Measurements from ENCODE around the gene SNX32. TPM values are rescaled to one million over a fixed set of nuclear protein-coding genes. Genes with fewer than 3 reads are reported as not detected.

The SNX32 gene
- total and polyA plus RNA-seq, 9 of the 15 experiments (the other 6 are each of a cell fraction or from before 2014, with no cell fraction given), result 0.03 TPM; not detected in 7

- no peak for TF ChIP-seq SRSF3 (IDR thresholded peaks at IDR 0.05; ENCODE audit: insufficient read depth, low read length)
- TF ChIP-seq SRSF1 (IDR thresholded peaks at IDR 0.05; ENCODE audit: low read depth, low read length), result no peak
- TF ChIP-seq TCFL5 (CRISPR knock-in tag; conservative IDR thresholded peaks at IDR 0.05), result no peak
- TF ChIP-seq, protein P1, sequence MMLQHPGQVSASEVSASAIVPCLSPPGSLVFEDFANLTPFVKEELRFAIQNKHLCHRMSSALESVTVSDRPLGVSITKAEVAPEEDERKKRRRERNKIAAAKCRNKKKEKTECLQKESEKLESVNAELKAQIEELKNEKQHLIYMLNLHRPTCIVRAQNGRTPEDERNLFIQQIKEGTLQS (IDR thresholded peaks at IDR 0.05), result no peak
- TF ChIP-seq, protein P1 (CRISPR knock-in tag; conservative IDR thresholded peaks at IDR 0.05), result 0 out of 2 replicates have a peak, but pooled peaks have one; percentile 11
- no peak for TF ChIP-seq ZNF384 (IDR thresholded peaks at IDR 0.05; ENCODE audit: low read depth, low read length)
- TF ChIP-seq POLR2G (IDR thresholded peaks at IDR 0.05; ENCODE audit: low read depth, low read length), result peak; percentile 73
- peak; percentile 65 for TF ChIP-seq RBFOX2 (IDR thresholded peaks at IDR 0.05; ENCODE audit: low read depth, low read length)
These were observed 62.6 kb downstream of the SNX32 start (continued) for GRCh38 chr11:65896034-65896999.

DNA sequence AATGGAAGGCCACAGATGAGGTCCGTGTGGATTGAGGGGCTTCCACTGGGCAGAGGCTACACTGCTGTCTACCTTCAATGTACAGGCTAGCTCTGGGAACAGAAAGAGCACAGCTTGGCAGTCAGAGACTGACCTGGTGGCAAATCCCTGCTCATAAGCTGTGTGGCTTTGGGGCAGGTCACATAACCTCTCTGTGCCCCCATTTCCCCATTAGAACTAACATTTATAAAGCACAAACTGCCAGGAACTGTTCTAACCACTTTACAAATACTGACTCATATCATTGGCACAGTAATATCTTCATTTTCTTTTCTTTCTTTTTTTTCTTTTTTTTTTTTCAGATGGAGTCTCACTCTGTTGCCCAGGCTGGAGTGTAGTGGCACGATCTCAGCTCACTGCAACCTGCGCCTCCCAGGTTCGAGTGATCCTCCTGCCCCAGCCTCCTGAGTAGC, 63.3 kb downstream of the SNX32 start:
- in situ Hi-C loops (cut with MboI) (no loop called here), intact Hi-C loops (cut with micrococcal nuclease) (no loop called here)
- peak overlapping the region in 1 of 2 experiments; percentile 73; a peak in 1 of 4 replicates for H3K9ac ChIP-seq (ENCODE audit: insufficient read depth in 1 of 2, low read depth in 2 of 2, low read length in 2 of 2)
- 85% methylated on average over 3 of the region's 4 CpGs for WGBS (ENCODE audit: insufficient coverage, low coverage, missing lambda C conversion rate)
- H3K9me3 ChIP-seq (replicated peaks; ENCODE audit: control insufficient read depth, insufficient read depth, low read depth, low read length), result no peaks in the 10 kb centered on the region
- H3K4me2 ChIP-seq (ENCODE audit: insufficient read depth, low read length), result no peak overlapping the region
- no peaks in the 10 kb centered on the region for H3K27me3 ChIP-seq (ENCODE audit: control insufficient read depth in 2 of 2, insufficient read depth in 2 of 2, low read length in 2 of 2)
- POLR2A ChIA-PET, result interaction anchor here (1.0 to 8.0 kb wide), 6 partner anchors 7 to 65 kb away, joined by 4 to 136 read pairs (median 8); partner anchors contain the start of genes CCDC85B and FIBP
- DNase-seq (ENCODE audit: extremely low read depth in 1 of 4, low spot score in 3 of 4) (no peak), ATAC-seq (no peak), FAIRE-seq (no peak)
- peak overlapping the region; percentile 36; the same call in 2 of the 3 replicates for H3K27ac ChIP-seq (ENCODE audit: extremely low read depth, low read depth, low read length)
- no peak overlapping the region for H2AFZ ChIP-seq (ENCODE audit: low read depth, low read length)
- H3K4me3 ChIP-seq, result no peak overlapping the region
- peaks cover 45 to 69% of the 10 kb centered on the region in 2 experiments for H3K4me1 ChIP-seq (replicated peaks in 1 of 2; ENCODE audit: control insufficient read depth in 2 of 2, insufficient read depth in 2 of 2, low read length in 2 of 2)
- peaks cover 70% of the 10 kb centered on the region for H3K36me3 ChIP-seq (ENCODE audit: control insufficient read depth, insufficient read depth, low read length)
- BruUV-seq (replicated peaks), result no TSS peak
- peaks cover 33% of the 10 kb centered on the region for H4K20me1 ChIP-seq (replicated peaks; ENCODE audit: control insufficient read depth, insufficient read depth, low read length)
- H3K79me2 ChIP-seq (ENCODE audit: control insufficient read depth, insufficient read depth, low read length), result peaks cover 77% of the 10 kb centered on the region
- H3K9me1 ChIP-seq (ENCODE audit: control insufficient read depth, insufficient read depth, low read length), result no peaks in the 10 kb centered on the region
- CTCF ChIA-PET (ENCODE audit: low intra/inter-chr PET ratio), result no interaction called here
- TF ChIP-seq SUPT5H (IDR thresholded peaks at IDR 0.05) (peak; percentile 47; the same call in 1 of the 2 replicates), ZNF121 (CRISPR knock-in tag; conservative IDR thresholded peaks at IDR 0.05) (peak; percentile 88; the same call in 1 of the 2 replicates), TGIF2 (CRISPR knock-in tag; IDR thresholded peaks at IDR 0.05) (no peak), ZBTB1 (CRISPR knock-in tag; IDR thresholded peaks at IDR 0.05; ENCODE audit: borderline replicate concordance, low read depth) (no peak), ZNF12 (CRISPR knock-in tag; IDR thresholded peaks at IDR 0.05) (no peak), SMARCA5 (IDR thresholded peaks at IDR 0.05) (peak; percentile 68; the same call in 1 of the 2 replicates), POLR2A (conservative IDR thresholded peaks at IDR 0.05) (peak; percentile 52), ZNF695 (CRISPR knock-in tag; IDR thresholded peaks at IDR 0.05) (no peak), HSF4 (CRISPR knock-in tag; IDR thresholded peaks at IDR 0.05; ENCODE audit: borderline replicate concordance) (no peak), RBM25 (IDR thresholded peaks at IDR 0.05; ENCODE audit: low read depth, low read length, severe bottlenecking) (peak; percentile 63)
